Panc1 (cell line): ENCODE results near the gene MLKL.

Experiments
- POLR2AphosphoS5 ChIP-seq: IDR thresholded peaks from 2 replicates; pipeline ENCODE4 v1.6.1; 2012; ENCODE audit warnings: mild to moderate bottlenecking, low read depth, low read length, moderate library complexity
- SIN3A ChIP-seq: IDR thresholded peaks from 2 replicates; pipeline ENCODE4 v1.6.1; 2012; ENCODE audit warnings: low read depth, mild to moderate bottlenecking, low read length, moderate library complexity, borderline replicate concordance; ENCODE audit not compliant: insufficient read depth
- TF ChIP-seq, protein P1 (sequence below): fragments of 450-650 bp; IDR thresholded peaks from 2 replicates; pipeline ENCODE4 v1.5.1; 2017; ENCODE audit warnings: mild to moderate bottlenecking
- TF ChIP-seq, protein P2 (sequence below), 2 experiments: IDR thresholded peaks; 2 replicates each; pipeline ENCODE4 v1.6.1; 2011 to 2012; ENCODE audit warnings: low read depth in 2 of 2, control low read depth in 1 of 2, low read length in 1 of 2, mild to moderate bottlenecking in 1 of 2, moderate library complexity in 1 of 2; ENCODE audit not compliant: insufficient read depth in 1 of 2

DNA sequence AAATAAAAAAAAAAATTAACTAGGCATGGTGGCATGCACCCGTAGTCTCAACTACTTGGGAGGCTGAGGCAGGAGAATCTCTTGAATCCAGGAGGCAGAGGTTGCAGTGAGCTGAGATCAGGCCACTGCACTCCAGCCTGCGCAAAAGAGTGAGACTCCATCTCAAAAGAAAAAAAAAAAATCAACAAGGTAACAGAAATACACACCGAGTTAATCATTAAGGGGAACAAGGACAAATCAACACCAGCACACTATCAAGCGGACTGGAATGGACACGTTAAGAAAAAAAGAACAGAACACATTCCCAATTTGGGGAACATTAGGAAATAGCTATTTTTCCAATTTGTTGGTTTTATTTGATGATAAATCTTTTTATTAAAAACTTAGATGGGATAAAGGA is 65.4 kb downstream of the MLKL start:
- TF ChIP-seq POLR2AphosphoS5: no peak
- TF ChIP-seq, protein P1, sequence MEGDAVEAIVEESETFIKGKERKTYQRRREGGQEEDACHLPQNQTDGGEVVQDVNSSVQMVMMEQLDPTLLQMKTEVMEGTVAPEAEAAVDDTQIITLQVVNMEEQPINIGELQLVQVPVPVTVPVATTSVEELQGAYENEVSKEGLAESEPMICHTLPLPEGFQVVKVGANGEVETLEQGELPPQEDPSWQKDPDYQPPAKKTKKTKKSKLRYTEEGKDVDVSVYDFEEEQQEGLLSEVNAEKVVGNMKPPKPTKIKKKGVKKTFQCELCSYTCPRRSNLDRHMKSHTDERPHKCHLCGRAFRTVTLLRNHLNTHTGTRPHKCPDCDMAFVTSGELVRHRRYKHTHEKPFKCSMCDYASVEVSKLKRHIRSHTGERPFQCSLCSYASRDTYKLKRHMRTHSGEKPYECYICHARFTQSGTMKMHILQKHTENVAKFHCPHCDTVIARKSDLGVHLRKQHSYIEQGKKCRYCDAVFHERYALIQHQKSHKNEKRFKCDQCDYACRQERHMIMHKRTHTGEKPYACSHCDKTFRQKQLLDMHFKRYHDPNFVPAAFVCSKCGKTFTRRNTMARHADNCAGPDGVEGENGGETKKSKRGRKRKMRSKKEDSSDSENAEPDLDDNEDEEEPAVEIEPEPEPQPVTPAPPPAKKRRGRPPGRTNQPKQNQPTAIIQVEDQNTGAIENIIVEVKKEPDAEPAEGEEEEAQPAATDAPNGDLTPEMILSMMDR: no peak
- TF ChIP-seq, protein P2, sequence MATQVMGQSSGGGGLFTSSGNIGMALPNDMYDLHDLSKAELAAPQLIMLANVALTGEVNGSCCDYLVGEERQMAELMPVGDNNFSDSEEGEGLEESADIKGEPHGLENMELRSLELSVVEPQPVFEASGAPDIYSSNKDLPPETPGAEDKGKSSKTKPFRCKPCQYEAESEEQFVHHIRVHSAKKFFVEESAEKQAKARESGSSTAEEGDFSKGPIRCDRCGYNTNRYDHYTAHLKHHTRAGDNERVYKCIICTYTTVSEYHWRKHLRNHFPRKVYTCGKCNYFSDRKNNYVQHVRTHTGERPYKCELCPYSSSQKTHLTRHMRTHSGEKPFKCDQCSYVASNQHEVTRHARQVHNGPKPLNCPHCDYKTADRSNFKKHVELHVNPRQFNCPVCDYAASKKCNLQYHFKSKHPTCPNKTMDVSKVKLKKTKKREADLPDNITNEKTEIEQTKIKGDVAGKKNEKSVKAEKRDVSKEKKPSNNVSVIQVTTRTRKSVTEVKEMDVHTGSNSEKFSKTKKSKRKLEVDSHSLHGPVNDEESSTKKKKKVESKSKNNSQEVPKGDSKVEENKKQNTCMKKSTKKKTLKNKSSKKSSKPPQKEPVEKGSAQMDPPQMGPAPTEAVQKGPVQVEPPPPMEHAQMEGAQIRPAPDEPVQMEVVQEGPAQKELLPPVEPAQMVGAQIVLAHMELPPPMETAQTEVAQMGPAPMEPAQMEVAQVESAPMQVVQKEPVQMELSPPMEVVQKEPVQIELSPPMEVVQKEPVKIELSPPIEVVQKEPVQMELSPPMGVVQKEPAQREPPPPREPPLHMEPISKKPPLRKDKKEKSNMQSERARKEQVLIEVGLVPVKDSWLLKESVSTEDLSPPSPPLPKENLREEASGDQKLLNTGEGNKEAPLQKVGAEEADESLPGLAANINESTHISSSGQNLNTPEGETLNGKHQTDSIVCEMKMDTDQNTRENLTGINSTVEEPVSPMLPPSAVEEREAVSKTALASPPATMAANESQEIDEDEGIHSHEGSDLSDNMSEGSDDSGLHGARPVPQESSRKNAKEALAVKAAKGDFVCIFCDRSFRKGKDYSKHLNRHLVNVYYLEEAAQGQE (IDR thresholded peaks at IDR 0.05; ENCODE audit: insufficient read depth in 1 of 2, low read depth in 2 of 2, low read length in 1 of 2): no peak
- TF ChIP-seq SIN3A: no peak
